Activated T-helper 1 cell treated with Interleukin-2 at 50 U/mL for 16 hours (primary cell): ENCODE data around the gene TMEM212.
"Not testable (repeated sequence)": the region's sequence is repeated elsewhere in the genome, so short reads cannot be mapped to it uniquely, and the experiment has no call there.

Experiments
- DNase-seq: peaks from one replicate; pipeline ENCODE4 v3.0.0-alpha.2; 2020; ENCODE audit warnings: low read depth

The TMEM212 gene

GRCh38 chr3:171834461-171834801 lies 8.7 kb upstream of the TMEM212 start:
- no peak for DNase-seq

DNA sequence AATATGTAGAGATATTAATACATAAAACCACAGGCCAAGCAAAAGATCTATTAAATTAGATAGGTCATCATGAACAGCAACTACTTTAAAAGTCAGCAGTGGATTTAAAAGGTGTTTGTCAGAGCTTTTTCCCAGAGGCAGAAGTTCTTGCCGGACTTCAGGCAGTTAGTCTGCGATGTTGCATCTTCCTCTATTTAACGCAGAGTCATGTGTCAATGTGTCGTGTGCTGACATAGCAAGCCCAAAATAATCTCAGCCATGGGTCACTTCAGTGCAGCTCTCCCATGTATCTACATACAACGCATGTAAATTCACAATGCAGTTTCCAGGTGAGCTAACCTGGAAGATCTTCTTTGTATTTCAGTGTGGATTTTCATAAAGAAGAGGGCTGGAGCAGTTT lies 8.0 kb upstream of the TMEM212 start:
- no peak for DNase-seq

- DNase-seq, result no peak
These were observed 7.5 kb upstream of the TMEM212 start for GRCh38 chr3:171835613-171836012.

DNA sequence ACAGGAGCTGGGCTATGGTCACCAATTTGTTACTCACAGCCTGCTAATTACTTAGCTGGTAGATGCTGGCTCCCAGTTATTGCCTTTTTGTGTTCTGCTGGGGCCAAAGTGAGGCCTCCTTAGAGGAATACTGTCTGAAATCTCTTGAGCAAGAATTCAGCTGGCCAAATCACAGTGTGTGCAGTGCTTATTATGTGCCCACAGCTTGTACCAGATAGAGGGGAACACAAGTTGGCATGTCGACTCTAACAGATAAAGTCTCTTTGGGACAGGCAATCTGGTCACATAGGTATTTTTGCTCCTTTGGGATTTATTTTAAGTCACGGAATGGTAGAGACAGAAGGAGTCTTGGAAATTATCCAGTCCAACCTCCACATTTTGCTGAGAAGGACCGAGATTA lies 6.3 kb upstream of the TMEM212 start:
- DNase-seq, result no peak

GRCh38 chr3:171837698-171838097 lies 5.5 kb upstream of the TMEM212 start:
- no peak for DNase-seq

DNA sequence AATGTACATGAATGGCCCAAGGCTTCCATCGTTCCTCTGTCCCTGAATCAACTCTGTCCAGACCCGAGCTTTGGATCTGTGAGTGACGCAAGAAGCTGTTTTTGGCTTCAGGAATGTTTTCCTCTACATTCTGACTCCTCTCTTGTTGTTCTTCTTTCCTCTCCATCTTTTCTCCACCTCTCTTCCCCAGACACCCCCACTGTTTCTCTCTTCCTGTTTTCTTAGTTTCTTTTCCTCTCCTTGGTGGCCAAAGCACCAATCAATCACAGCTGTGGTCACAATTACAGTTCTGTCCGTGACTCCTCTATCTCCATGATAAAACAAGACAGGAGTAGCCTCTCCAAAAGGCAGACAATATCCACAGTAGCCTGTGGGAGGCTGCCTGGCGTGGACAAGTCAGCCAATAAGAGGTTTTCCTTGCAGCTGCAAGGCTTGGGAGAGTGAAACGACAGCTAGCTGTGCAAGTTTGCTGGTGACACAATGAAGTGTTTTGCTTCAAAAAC lies 4.9 kb upstream of the TMEM212 start:
- no peak for DNase-seq

DNA sequence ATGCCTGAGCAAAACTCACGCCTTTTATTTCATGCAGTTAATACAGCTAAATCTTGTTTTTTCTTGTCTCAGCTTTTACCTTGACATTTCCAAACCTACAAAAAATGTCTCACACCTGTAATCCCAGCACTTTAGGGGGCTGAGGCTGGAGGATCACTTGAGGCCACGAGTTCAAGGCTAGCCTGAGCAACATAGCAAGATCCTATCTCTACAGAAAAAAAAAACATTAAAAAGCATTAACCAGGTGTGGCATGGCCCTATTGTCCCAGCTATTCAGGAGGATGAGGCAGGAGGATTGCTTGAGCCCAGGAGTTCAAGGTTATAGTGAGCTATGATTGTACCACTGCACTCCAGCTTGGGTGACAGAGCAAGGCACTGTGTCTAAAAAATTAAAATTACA lies 3.9 kb upstream of the TMEM212 start:
- no peak for DNase-seq

DNA sequence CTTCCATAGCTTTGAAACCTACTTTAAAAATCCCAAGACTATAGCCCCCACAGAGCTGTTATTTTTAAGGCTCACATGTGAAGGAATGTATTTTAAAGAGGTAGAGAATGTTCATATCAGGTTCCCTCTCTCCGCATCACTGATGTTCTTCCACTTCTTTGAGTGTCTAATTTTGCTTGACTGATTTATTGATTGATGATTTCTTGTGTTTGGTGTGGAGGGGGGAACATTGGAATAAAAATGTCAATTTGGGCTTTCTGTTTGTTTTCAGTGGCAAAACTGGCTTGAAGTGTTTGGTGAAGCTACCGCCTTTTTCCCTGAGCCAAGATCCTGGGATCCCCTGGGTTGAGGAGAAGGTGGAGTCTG lies 2.7 kb upstream of the TMEM212 start:
- DNase-seq, result no peak

DNA sequence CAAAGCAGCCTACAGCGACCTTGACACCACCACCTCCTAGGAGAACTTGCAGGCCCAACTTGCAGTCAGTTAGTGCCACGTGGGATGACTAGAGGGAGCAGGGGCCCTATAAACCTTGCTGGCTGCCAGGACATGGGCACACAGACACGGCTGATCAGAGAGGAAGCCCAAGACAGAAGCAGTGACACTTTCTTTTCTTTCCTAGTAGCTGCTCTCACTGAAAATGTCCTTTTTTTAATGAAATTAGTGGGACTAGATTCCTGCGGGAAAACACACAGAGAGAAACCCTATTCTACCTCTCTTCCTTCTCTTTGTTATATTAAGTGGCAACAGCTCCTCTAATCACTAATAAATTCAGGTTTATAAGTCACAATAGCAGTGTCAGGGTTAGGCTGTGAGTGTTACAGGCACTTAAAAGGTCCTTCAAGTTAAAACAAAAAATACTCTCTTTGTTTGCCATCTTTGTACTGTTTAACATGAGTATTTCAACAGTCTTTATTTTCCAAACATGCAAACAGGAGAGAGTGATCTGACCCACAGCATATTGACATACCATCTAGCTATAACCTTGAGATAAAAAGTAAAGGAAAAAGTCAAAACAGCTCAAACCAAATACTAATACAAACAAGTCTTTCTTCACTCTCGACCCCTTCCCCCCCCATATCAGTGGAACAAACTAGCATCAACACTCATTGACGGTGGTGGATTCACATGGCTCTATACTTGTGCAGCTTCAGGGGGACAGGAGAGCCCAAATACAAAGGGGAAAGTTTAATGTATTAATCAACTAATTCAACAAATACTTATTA lies 2.1 kb upstream of the TMEM212 start:
- no peak for DNase-seq

DNA sequence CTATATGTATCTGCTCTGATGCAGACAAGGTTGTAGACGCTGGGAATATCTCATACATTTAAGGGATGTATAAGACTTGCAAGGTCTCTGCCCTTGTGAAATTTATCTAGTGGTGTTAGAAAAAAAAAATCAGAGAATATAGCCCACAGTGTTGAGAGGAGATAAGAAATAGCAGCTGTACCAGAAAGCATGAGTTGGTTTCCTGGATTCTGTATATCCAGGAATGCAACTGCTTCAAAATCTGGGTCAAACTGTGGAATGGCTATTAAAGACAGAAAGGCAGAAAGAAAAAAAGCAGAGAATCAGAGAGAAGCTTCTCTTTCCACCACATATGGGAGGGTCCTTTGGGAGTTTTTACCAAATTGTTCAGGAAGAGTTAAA lies 1.5 kb upstream of the TMEM212 start:
- no peak for DNase-seq

- DNase-seq, result no peak
These were observed 1.7 kb downstream of the TMEM212 start for GRCh38 chr3:171844873-171845272.

DNA sequence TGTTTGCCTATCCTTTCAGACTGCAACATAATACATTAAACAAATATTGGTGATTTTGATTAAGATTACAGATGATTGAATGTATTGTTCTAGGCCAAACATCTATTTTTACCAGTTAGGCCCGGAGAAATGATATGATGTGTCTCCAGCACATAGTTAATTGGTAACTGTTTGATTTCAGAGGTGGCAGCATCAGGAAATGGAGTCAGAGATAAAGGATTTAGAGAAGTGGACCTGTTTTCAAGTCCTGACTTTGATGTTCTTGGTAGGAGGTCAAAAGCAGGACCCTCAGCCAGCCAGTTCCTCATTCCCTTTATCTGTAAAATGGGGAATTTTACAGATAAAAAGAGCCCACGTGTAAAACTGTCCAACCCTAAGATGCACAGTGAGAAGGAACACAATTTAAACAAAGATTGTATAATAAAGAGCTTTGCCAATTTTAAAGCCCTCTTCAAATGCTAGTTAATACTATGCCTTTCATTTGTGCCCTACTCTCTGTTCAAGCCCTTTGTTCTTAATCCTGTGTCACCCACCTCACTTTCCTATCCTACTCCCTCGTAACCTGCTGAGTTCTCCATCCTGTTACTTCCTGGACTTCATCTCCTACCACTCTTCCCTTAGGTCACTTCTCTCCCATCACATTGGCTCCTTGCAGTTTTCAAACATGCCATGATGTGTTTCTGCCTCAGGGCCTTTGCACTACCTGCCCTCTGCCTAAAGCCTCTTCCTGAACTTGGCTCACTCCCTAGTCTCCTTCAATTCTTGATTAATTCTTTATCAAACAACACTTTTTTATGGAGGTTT lies 2.5 kb downstream of the TMEM212 start:
- no peak for DNase-seq

- DNase-seq, result no peak
These were observed 3.4 kb downstream of the TMEM212 start for GRCh38 chr3:171846597-171846996.

- no peak for DNase-seq
These were observed 4.0 kb downstream of the TMEM212 start for GRCh38 chr3:171847133-171847532.

DNA sequence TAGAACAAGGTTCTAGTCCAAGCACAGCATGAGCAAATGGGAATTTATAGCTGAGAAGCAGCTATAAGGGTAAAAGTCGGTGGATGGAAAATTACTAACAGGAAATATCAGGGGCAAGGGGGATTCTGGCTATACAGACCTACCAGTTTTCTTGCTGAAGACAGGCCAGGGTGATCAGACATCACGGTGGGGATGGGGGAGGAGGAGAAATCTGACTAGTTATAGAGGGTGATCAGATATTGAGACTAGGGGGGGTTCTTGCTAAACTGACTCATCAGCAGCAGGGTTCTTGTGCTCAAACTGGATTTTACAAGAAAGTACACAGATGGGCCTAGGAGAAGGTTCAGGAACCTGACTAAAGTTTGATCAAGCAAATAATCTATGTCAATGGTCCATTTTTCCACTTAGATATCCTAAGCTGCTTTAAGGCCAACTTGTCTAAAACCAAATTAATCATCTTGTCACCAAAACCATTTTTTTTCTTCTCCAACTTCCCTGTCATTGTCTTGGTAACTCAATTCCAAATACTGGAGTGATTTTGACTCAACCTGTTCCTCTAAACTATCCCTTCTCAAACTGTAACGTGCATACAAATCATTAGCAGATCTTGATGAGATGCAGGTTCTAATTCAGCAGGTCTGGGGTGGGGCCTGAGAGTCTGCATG lies 4.6 kb downstream of the TMEM212 start:
- DNase-seq, result no peak

GRCh38 chr3:171849617-171850319 lies 6.6 kb downstream of the TMEM212 start:
- DNase-seq, result no peak

- no peak for DNase-seq
These were observed 7.3 kb downstream of the TMEM212 start for GRCh38 chr3:171850320-171850959.

DNA sequence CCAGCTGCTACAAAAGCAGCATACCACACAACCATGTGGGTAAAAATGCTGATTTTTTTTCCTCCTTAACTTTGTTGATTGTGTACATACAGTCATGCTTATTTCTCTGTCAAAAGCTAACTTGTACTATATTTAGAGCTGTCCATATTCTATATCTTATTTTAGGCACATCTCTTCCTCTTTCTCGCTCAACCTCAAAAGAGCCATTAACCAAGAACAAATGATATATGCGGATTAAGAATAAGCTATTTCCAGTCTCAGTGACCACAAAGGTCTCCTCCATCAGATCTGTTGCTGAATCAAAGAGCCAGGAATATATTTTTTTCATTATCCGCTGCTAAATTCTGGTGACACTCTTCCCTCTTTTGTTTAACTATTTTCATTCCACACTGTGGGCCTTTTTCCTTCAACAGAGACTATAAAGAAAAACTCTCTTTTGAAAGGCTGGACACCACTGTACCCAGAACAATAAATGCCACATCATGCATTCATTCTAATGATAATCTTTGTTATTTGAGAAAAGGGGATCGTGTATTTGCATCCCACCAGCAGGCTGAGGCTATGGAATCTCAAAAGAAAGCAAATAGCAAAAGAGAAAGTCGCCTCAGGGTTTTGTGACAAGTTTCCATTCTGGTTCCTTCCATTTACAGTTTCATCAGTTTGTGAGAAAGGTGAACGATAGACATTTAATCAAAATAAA lies 8.0 kb downstream of the TMEM212 start:
- DNase-seq, result no peak

DNA sequence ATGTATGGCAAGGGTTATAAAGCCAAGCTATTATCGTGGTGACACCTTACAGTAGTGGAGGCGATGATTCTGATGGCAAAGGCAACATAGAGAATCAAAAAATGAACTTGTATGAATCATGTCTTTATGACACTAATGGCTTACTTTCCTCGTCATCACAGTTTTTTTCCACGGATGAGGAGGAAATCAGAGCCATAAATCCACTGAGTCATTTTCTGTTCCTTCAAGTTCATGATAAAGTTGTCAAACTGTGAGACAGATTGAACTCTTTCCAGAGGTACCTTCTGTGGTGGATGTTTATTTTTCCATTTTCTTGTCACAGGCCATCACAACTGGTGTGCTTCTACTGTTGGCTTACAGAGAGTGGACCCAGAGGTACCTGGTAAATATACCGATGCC lies 8.5 kb downstream of the TMEM212 start:
- no peak for DNase-seq

- no peak for DNase-seq
These were observed 11.6 kb downstream of the TMEM212 start for GRCh38 chr3:171854649-171855305.

DNA sequence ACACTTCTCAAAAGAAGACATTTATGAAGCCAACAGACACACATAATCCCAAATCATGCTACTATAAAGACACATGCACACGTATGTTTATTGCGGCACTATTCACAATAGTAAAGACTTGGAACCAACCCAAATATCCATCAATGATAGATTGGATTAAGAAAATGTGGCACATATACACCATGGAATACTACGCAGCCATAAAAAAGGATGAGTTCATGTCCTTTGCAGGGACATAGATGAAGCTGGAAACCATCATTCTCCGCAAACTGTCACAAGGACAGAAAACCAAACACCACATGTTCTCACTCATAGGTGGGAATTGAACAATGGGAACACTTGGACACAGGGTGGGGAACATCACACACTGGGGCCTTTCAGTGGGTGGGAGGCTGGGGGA lies 15.6 kb downstream of the TMEM212 start:
- not testable (repeated sequence) for DNase-seq
